Natural killer cell (primary cell): Measurements from ENCODE around the gene SECISBP2L. TPM values are rescaled to one million over a fixed set of nuclear protein-coding genes. Genes with fewer than 3 reads are reported as not detected.

Source experiments
- total RNA-seq, 4 donors: library from RNA; stranded (reverse); fragments of 120-200 nt in 1 of 4; gene quantifications; one replicate each; pipeline versions ENCODE4 v1.2.3 to v1.2.4, GENCODE V29; 2013 to 2022

The SECISBP2L gene
- total RNA-seq, 3 donors from 2014 or later (not counting 1 experiment from before 2014, with no cell fraction given), result 78.8 to 97.7 (median 93.7) TPM

Other genes with a start within 250 kb of the SECISBP2L start
- gene CEP152, start 235.4 kb downstream of the SECISBP2L start, total RNA-seq, result 10 to 100 TPM in 1 of 3 donors, 1 to 10 TPM in 2; 7.2 to 11.4 (median 9.2) TPM
- gene EID1, start 168.3 kb downstream of the SECISBP2L start, total RNA-seq, result 10 to 100 TPM; 63.5 to 70.2 (median 67.3) TPM
- gene SHC4, start 82.5 kb downstream of the SECISBP2L start, total RNA-seq, result under 1 TPM; 0.19 to 0.43 (median 0.20) TPM
- gene COPS2, start 109.2 kb upstream of the SECISBP2L start, total RNA-seq, result 10 to 100 TPM; 77.6 to 90.7 (median 89.3) TPM
- gene GALK2, start 123.8 kb upstream of the SECISBP2L start, total RNA-seq, result 10 to 100 TPM; 19.1 to 24.3 (median 23.6) TPM